BLaER1 treated with 17β-estradiol and CSF1 and Interleukin-3, amounts not matched to agents 10 nM and 100 nM (cell line): ENCODE measurements around the gene CCND3.
A peak's percentile ranks its signal among the peaks of the same experiment; 100 is the strongest.
"Not testable (repeated sequence)": the region's sequence is repeated elsewhere in the genome, so short reads cannot be mapped to it uniquely, and the experiment has no call there.

Experiments used
- H3K27ac ChIP-seq, 11 experiments: shearing (Covaris generic); formaldehyde crosslinking; 2 replicates each; pipeline ENCODE4 v1.8.1; 2022
- H3K27me3 ChIP-seq, 11 experiments: shearing (Covaris generic); formaldehyde crosslinking; 2 replicates each; pipeline ENCODE4 v1.8.1; 2022
- H3K36me3 ChIP-seq, 11 experiments: shearing (Covaris generic); formaldehyde crosslinking; 2 replicates each; pipeline ENCODE4 v1.8.1; 2022
- H3K4me1 ChIP-seq, 10 experiments: shearing (Covaris generic); formaldehyde crosslinking; 2 replicates each; pipeline ENCODE4 v1.8.1; 2022
- H3K4me2 ChIP-seq, 11 experiments: shearing (Covaris generic); formaldehyde crosslinking; 2 replicates each; pipeline ENCODE4 v1.8.1; 2022
- H3K4me3 ChIP-seq, 10 experiments: shearing (Covaris generic); formaldehyde crosslinking; 2 replicates each; pipeline ENCODE4 v1.8.1; 2022
- H3K9ac ChIP-seq, 11 experiments: shearing (Covaris generic); formaldehyde crosslinking; 2 replicates each; pipeline ENCODE4 v1.8.1; 2022
- H3K9me3 ChIP-seq, 11 experiments: shearing (Covaris generic); formaldehyde crosslinking; replicated peaks in 1 of 11; 2 replicates each; pipeline ENCODE4 v1.8.1; 2022
- H4K20me1 ChIP-seq, 11 experiments: shearing (Covaris generic); formaldehyde crosslinking; 2 replicates each; pipeline ENCODE4 v1.8.1; 2022
- Cebpa-rat ChIP-seq, 11 experiments: shearing (Covaris generic); IDR thresholded peaks; 2 replicates each; pipeline ENCODE4 v1.8.1; 2022

Gene CCND3

GRCh38 chr6:41958022-41958856 lies 16.6 kb upstream of the CCND3 start:
- Histone ChIP-seq H4K20me1 (no peaks in the 10 kb centered on the region; a peak in 1 of 22 replicates), H3K9ac (no peak overlapping the region), H3K27me3 (no peaks in the 10 kb centered on the region), H3K4me1 (peaks cover 7 to 35% (median 16%) of the 10 kb centered on the region in 10 experiments; a peak in 19 of 20 replicates), H3K4me3 (no peak overlapping the region), H3K4me2 (0 out of 22 replicates have a peak overlapping the region, but pooled peaks of 2 of the 11 experiments have one; percentile 7 to 15), H3K9me3 (peaks cover 0 to 10% (median 4%) of the 10 kb centered on the region in 11 experiments; a peak in 2 of 22 replicates), H3K27ac (no peak overlapping the region), H3K36me3 (peaks cover 0 to 46% (median 0%) of the 10 kb centered on the region in 11 experiments; a peak in 8 of 22 replicates)
- no peak for TF ChIP-seq Cebpa-rat (IDR thresholded peaks at IDR 0.05)

- Histone ChIP-seq H3K4me3 (no peak overlapping the region), H4K20me1 (no peaks in the 10 kb centered on the region; a peak in 1 of 22 replicates), H3K9me3 (peaks cover 0 to 10% (median 4%) of the 10 kb centered on the region in 11 experiments; a peak in 2 of 22 replicates), H3K4me2 (no peak overlapping the region), H3K4me1 (peaks cover 5 to 27% (median 15%) of the 10 kb centered on the region in 10 experiments; a peak in 19 of 20 replicates), H3K27me3 (no peaks in the 10 kb centered on the region), H3K9ac (no peak overlapping the region), H3K27ac (peak overlapping the region in 4 of 11 experiments; percentile 7 to 38 (median 10); a peak in 6 of 22 replicates), H3K36me3 (peaks cover 0 to 52% (median 0%) of the 10 kb centered on the region in 11 experiments; a peak in 8 of 22 replicates)
- TF ChIP-seq Cebpa-rat (IDR thresholded peaks at IDR 0.05): no peak
Observed at GRCh38 chr6:41957117-41957516, 15.5 kb upstream of the CCND3 start.

- Histone ChIP-seq H3K4me3 (no peak overlapping the region), H3K4me2 (no peak overlapping the region), H3K27me3 (no peaks in the 10 kb centered on the region), H3K9ac (no peak overlapping the region), H3K9me3 (peaks cover 0 to 10% (median 4%) of the 10 kb centered on the region in 11 experiments; a peak in 2 of 22 replicates), H3K4me1 (peaks cover 0 to 10% (median 0%) of the 10 kb centered on the region in 10 experiments; a peak in 6 of 20 replicates), H3K27ac (no peak overlapping the region), H3K36me3 (peaks cover 0 to 48% (median 0%) of the 10 kb centered on the region in 11 experiments; a peak in 8 of 22 replicates), H4K20me1 (no peaks in the 10 kb centered on the region; a peak in 1 of 22 replicates)
- no peak for TF ChIP-seq Cebpa-rat (IDR thresholded peaks at IDR 0.05)
Observed at GRCh38 chr6:41955412-41955811, 13.8 kb upstream of the CCND3 start.

GRCh38 chr6:41954668-41955067 lies 13.1 kb upstream of the CCND3 start:
- Histone ChIP-seq H3K4me3 (no peak overlapping the region), H3K4me1 (peaks cover 0 to 9% (median 0%) of the 10 kb centered on the region in 10 experiments; a peak in 4 of 20 replicates), H3K36me3 (peaks cover 0 to 41% (median 0%) of the 10 kb centered on the region in 11 experiments; a peak in 8 of 22 replicates), H3K27me3 (no peaks in the 10 kb centered on the region), H3K4me2 (no peak overlapping the region), H3K9ac (no peak overlapping the region), H3K27ac (no peak overlapping the region), H4K20me1 (no peaks in the 10 kb centered on the region; a peak in 1 of 22 replicates), H3K9me3 (peaks cover 0 to 10% (median 4%) of the 10 kb centered on the region in 11 experiments; a peak in 2 of 22 replicates)
- no peak for TF ChIP-seq Cebpa-rat (IDR thresholded peaks at IDR 0.05)

- Histone ChIP-seq H3K9ac (no peak overlapping the region), H3K4me1 (peaks cover 24 to 36% (median 29%) of the 10 kb centered on the region in 10 experiments), H3K27ac (no peak overlapping the region), H3K9me3 (no peaks in the 10 kb centered on the region), H4K20me1 (no peaks in the 10 kb centered on the region), H3K4me3 (no peak overlapping the region), H3K36me3 (peaks cover 0 to 15% (median 0%) of the 10 kb centered on the region in 11 experiments; a peak in 5 of 22 replicates), H3K27me3 (no peaks in the 10 kb centered on the region), H3K4me2 (no peak overlapping the region)
- TF ChIP-seq Cebpa-rat (IDR thresholded peaks at IDR 0.05): 0 out of 22 replicates have a peak, but pooled peaks of 1 of the 11 experiments have one; percentile 10
Observed at GRCh38 chr6:41947581-41948220, 6.1 kb upstream of the CCND3 start.

GRCh38 chr6:41943456-41943855 lies 1.8 kb upstream of the CCND3 start:
- no peaks in the 10 kb centered on the region; a peak in 1 of 22 replicates for H3K9me3 ChIP-seq
- H3K4me2 ChIP-seq: peak overlapping the region in 5 of 11 experiments; percentile 5 to 99 (median 44); a peak in 7 of 22 replicates
- H3K4me1 ChIP-seq: peaks cover 37 to 53% (median 46%) of the 10 kb centered on the region in 10 experiments
- H3K9ac ChIP-seq: no peak overlapping the region; a peak in 1 of 22 replicates
- peaks cover 0 to 30% (median 26%) of the 10 kb centered on the region in 11 experiments; a peak in 17 of 22 replicates for H3K36me3 ChIP-seq
- peak overlapping the region in 7 of 11 experiments; percentile 6 to 100 (median 58); a peak in 7 of 22 replicates for H3K27ac ChIP-seq
- no peaks in the 10 kb centered on the region for H3K27me3 ChIP-seq
- H3K4me3 ChIP-seq: no peak overlapping the region
- no peak for TF ChIP-seq Cebpa-rat (IDR thresholded peaks at IDR 0.05)
- peaks cover 0 to 15% (median 0%) of the 10 kb centered on the region in 11 experiments; a peak in 2 of 22 replicates for H4K20me1 ChIP-seq

- H3K27me3 ChIP-seq, H3K9me3 ChIP-seq: not testable (repeated sequence)
- Histone ChIP-seq H3K9ac (peak overlapping the region; percentile 63 to 100 (median 97); a peak in 21 of 22 replicates), H3K36me3 (peaks cover 0 to 36% (median 30%) of the 10 kb centered on the region in 11 experiments; a peak in 17 of 22 replicates), H4K20me1 (peaks cover 0 to 15% (median 0%) of the 10 kb centered on the region in 11 experiments; a peak in 2 of 22 replicates), H3K27ac (peak overlapping the region; percentile 32 to 100 (median 99); a peak in 20 of 22 replicates), H3K4me3 (peak overlapping the region in 9 of 10 experiments; percentile 91 to 100 (median 98); a peak in 13 of 20 replicates), H3K4me2 (peak overlapping the region; percentile 80 to 99 (median 94)), H3K4me1 (peaks cover 39 to 59% (median 48%) of the 10 kb centered on the region in 10 experiments)
Observed at GRCh38 chr6:41942882-41943281, 1.3 kb upstream of the CCND3 start.

GRCh38 chr6:41942067-41942851 lies 651 bp upstream of the CCND3 start:
- Histone ChIP-seq H3K27ac (peak overlapping the region; percentile 32 to 100 (median 99)), H3K27me3 (no peaks in the 10 kb centered on the region), H3K4me3 (peak overlapping the region; percentile 91 to 100 (median 98)), H3K4me1 (peaks cover 44 to 65% (median 53%) of the 10 kb centered on the region in 10 experiments), H4K20me1 (peaks cover 0 to 15% (median 0%) of the 10 kb centered on the region in 11 experiments; a peak in 2 of 22 replicates), H3K9ac (peak overlapping the region; percentile 63 to 100 (median 97)), H3K4me2 (peak overlapping the region; percentile 80 to 99 (median 94)), H3K9me3 (no peaks in the 10 kb centered on the region; a peak in 1 of 22 replicates), H3K36me3 (peaks cover 1 to 42% (median 36%) of the 10 kb centered on the region in 11 experiments; a peak in 20 of 22 replicates)
- no peak for TF ChIP-seq Cebpa-rat (IDR thresholded peaks at IDR 0.05)
